OCI-LY1 (cell line): ENCODE results near the gene PCP2.

ENCODE experiments used
- H2AFZ ChIP-seq: fragments of 200-600 bp; sonication (generic), shearing (Covaris generic); 2 replicates; pipeline ENCODE4 v1.6.0; 2014; ENCODE audit warnings: antibody characterized with exemption, mild to moderate bottlenecking, low read length
- H3F3A ChIP-seq: fragments of 200-600 bp; sonication (generic), shearing (Covaris generic); 2 replicates; pipeline ENCODE4 v1.6.0; 2014; ENCODE audit warnings: mild to moderate bottlenecking, antibody characterized with exemption, low read length, moderate library complexity; ENCODE audit not compliant: insufficient read depth
- H3K27ac ChIP-seq: fragments of 200-600 bp; sonication (generic); 2 replicates; pipeline ENCODE4 v1.5.1; 2014; ENCODE audit warnings: low read length, mixed run types, mild to moderate bottlenecking, low read depth; ENCODE audit not compliant: poor library complexity, severe bottlenecking
- H3K27me3 ChIP-seq: fragments of 200-600 bp; sonication (generic); 2 replicates; pipeline ENCODE4 v1.6.0; 2014; ENCODE audit warnings: antibody characterized with exemption, mild to moderate bottlenecking, low read length, moderate library complexity; ENCODE audit not compliant: insufficient read depth
- H3K36me3 ChIP-seq: fragments of 200-600 bp; sonication (generic); 2 replicates; pipeline ENCODE4 v1.6.1; 2014; ENCODE audit warnings: mild to moderate bottlenecking, antibody characterized with exemption, low read length, moderate library complexity, mixed read lengths; ENCODE audit not compliant: insufficient read depth
- H3K4me1 ChIP-seq: fragments of 200-600 bp; sonication (generic); 2 replicates; pipeline ENCODE4 v1.5.1; 2014; ENCODE audit warnings: mild to moderate bottlenecking, low read length, moderate library complexity; ENCODE audit not compliant: insufficient read depth, severe bottlenecking
- H3K4me2 ChIP-seq: fragments of 200-600 bp; sonication (generic), shearing (Covaris generic); 2 replicates; pipeline ENCODE4 v1.6.1; 2014; ENCODE audit warnings: low read length
- H3K4me3 ChIP-seq: fragments of 200-600 bp; sonication (generic); 2 replicates; pipeline ENCODE4 v1.5.1; 2014; ENCODE audit warnings: low read length, low read depth, mild to moderate bottlenecking, mixed read lengths; ENCODE audit not compliant: poor library complexity, severe bottlenecking
- H3K79me2 ChIP-seq: fragments of 200-600 bp; shearing (Covaris generic); 2 replicates; pipeline ENCODE4 v1.6.1; 2016; ENCODE audit warnings: mixed run types, low read length, mixed read lengths; ENCODE audit not compliant: insufficient read depth
- H3K9ac ChIP-seq: fragments of 200-600 bp; sonication (generic), shearing (Covaris generic); 2 replicates; pipeline ENCODE4 v1.6.1; 2014; ENCODE audit warnings: mild to moderate bottlenecking, low read length, mixed read lengths
- H3K9me2 ChIP-seq: fragments of 200-600 bp; sonication (generic), shearing (Covaris generic); 2 replicates; pipeline ENCODE4 v1.6.1; 2014; ENCODE audit warnings: low read depth, mild to moderate bottlenecking, low read length, mixed read lengths
- H3K9me3 ChIP-seq: fragments of 200-600 bp; shearing (Covaris generic); 2 replicates; pipeline ENCODE4 v1.6.1; 2014; ENCODE audit warnings: low read length, mixed read lengths
- H4K20me1 ChIP-seq: fragments of 200-600 bp; sonication (generic), shearing (Covaris generic); 2 replicates; pipeline ENCODE4 v1.6.0; 2016; ENCODE audit warnings: mild to moderate bottlenecking, low read length; ENCODE audit not compliant: insufficient read depth
- EZH2 ChIP-seq: fragments of 200-600 bp; sonication (generic), shearing (Covaris generic); IDR thresholded peaks from 2 replicates; pipeline ENCODE4 v1.8.0; 2017; ENCODE audit warnings: borderline replicate concordance, mixed run types, mild to moderate bottlenecking, antibody characterized with exemption, low read length, moderate library complexity, mixed read lengths
- TF ChIP-seq, protein P1 (sequence below): fragments of 200-600 bp; sonication (generic), shearing (Covaris generic); IDR thresholded peaks from 2 replicates; pipeline ENCODE4 v1.5.1; 2017; ENCODE audit warnings: mild to moderate bottlenecking, antibody characterized with exemption, low read length, moderate library complexity, mixed read lengths

The PCP2 gene

DNA sequence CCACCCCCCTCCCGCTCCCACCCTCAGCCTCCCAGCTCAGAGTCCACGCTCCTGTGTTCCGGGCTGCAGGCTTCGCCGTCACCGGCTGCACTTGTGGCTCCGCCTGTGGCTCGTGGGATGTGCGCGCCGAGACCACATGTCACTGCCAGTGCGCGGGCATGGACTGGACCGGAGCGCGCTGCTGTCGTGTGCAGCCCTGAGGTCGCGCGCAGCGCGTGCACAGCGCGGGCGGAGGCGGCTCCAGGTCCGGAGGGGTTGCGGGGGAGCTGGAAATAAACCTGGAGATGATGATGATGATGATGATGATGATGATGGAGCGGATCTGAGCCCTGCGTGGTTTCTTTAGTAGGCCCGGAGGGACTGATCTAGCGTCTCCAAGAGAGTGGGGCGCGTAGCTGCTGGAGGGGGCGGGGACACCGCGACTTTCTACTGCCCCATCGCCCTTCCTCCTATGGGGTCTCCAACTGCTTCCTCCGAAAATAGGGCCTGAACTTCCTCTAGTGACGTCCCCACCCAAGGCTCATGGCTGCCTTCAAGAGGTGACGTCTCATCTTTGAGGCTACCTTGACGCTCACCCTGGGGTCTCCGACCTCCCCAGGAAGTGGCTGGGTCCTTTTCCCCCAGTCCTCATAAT, 36.7 kb upstream of the PCP2 start:
- Histone ChIP-seq H3K9ac (no peak overlapping the region), H3K9me2 (no peaks in the 10 kb centered on the region), H3K4me2 (peak overlapping the region; percentile 21), H3K36me3 (no peaks in the 10 kb centered on the region), H3K27ac (no peak overlapping the region), H3K27me3 (peaks cover 8% of the 10 kb centered on the region), H3K79me2 (no peaks in the 10 kb centered on the region), H3K4me3 (peak overlapping the region; percentile 42), H3K9me3 (no peaks in the 10 kb centered on the region), H2AFZ (no peak overlapping the region), H3F3A (no peaks in the 10 kb centered on the region), H3K4me1 (peaks cover 8% of the 10 kb centered on the region), H4K20me1 (no peaks in the 10 kb centered on the region)
- no peak for TF ChIP-seq EZH2
- TF ChIP-seq, protein P1, sequence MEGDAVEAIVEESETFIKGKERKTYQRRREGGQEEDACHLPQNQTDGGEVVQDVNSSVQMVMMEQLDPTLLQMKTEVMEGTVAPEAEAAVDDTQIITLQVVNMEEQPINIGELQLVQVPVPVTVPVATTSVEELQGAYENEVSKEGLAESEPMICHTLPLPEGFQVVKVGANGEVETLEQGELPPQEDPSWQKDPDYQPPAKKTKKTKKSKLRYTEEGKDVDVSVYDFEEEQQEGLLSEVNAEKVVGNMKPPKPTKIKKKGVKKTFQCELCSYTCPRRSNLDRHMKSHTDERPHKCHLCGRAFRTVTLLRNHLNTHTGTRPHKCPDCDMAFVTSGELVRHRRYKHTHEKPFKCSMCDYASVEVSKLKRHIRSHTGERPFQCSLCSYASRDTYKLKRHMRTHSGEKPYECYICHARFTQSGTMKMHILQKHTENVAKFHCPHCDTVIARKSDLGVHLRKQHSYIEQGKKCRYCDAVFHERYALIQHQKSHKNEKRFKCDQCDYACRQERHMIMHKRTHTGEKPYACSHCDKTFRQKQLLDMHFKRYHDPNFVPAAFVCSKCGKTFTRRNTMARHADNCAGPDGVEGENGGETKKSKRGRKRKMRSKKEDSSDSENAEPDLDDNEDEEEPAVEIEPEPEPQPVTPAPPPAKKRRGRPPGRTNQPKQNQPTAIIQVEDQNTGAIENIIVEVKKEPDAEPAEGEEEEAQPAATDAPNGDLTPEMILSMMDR: no peak

DNA sequence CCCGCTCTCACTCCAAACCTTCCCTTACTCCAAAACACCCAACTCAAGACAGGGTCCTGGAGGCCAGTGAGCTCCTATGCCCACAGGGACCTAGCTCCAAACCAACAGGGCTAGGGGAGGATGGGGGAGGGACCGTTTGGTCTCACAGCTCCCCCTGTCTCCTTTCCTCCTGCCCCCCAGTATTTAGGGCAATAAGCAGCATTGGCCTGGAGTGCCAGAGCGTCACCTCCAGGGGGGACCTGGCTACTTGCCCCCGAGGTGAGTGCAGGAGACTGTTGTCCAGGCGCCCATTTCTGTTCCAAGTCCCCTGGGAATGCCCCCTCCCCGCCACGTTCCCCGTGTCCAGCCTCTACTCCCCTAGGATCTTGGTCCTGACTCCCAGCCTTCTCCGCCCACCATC, 36.1 kb upstream of the PCP2 start:
- no peaks in the 10 kb centered on the region for H3K9me2 ChIP-seq
- H4K20me1 ChIP-seq: no peaks in the 10 kb centered on the region
- H3K4me2 ChIP-seq: no peak overlapping the region
- H3K79me2 ChIP-seq: no peaks in the 10 kb centered on the region
- H3K4me3 ChIP-seq: no peak overlapping the region
- peaks cover 8% of the 10 kb centered on the region for H3K4me1 ChIP-seq
- H3K9me3 ChIP-seq: no peaks in the 10 kb centered on the region
- TF ChIP-seq EZH2: no peak
- TF ChIP-seq, protein P1: no peak
- no peaks in the 10 kb centered on the region for H3F3A ChIP-seq
- no peaks in the 10 kb centered on the region for H3K36me3 ChIP-seq
- H3K9ac ChIP-seq: no peak overlapping the region
- peaks cover 8% of the 10 kb centered on the region for H3K27me3 ChIP-seq
- H2AFZ ChIP-seq: no peak overlapping the region
- H3K27ac ChIP-seq: no peak overlapping the region

DNA sequence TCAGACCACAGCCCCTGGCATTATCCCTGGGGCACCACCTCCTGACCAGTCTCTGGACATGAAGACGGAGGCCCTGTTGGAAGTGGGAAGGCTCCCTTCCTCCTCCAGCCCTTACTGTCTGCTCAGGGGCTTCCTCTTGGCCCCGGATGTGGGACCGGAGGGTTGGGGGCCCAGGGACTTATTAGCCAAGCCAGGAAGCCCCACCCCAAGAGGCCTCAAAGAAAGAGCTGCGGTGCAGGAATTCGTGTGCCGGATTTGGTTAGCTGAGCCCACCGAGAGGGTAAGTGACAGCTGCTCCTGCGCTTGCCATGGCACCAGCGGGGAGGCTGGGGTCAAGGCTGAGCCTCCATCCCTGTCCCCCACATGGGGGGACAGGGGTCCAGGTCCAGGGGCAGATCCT, 35.3 kb upstream of the PCP2 start, which contains the start of gene RETN:
TSS of gene RETN (plus strand) at position 208 of the 400 bp plus-strand sequence. CDS start 278 bp downstream, outside the sequence.
- H3K4me3 ChIP-seq: no peak within 1 kb of the TSS
- peaks cover 8% of the 10 kb centered on the region for H3K27me3 ChIP-seq
- no peak within 1 kb of the TSS for H3K9ac ChIP-seq
- no peaks in the 10 kb centered on the region for H3K79me2 ChIP-seq
- H3K9me3 ChIP-seq: no peaks in the 10 kb centered on the region
- H3K36me3 ChIP-seq: no peaks in the 10 kb centered on the region
- no peak within 1 kb of the TSS for H3K27ac ChIP-seq
- H3K4me1 ChIP-seq: peaks cover 8% of the 10 kb centered on the region
- H3F3A ChIP-seq: no peaks in the 10 kb centered on the region
- H3K4me2 ChIP-seq: no peak within 1 kb of the TSS
- H3K9me2 ChIP-seq: no peaks in the 10 kb centered on the region
- H2AFZ ChIP-seq: no peak within 1 kb of the TSS
- H4K20me1 ChIP-seq: no peaks in the 10 kb centered on the region
- no peak for TF ChIP-seq EZH2
- TF ChIP-seq, protein P1: no peak
